Panc1 (cell line): ENCODE data around the gene MAG.

Experiments
- POLR2AphosphoS5 ChIP-seq: IDR thresholded peaks from 2 replicates; pipeline ENCODE4 v1.6.1; 2012; ENCODE audit warnings: mild to moderate bottlenecking, low read depth, low read length, moderate library complexity
- TF ChIP-seq, protein P1 (sequence below): fragments of 450-650 bp; IDR thresholded peaks from 2 replicates; pipeline ENCODE4 v1.5.1; 2017; ENCODE audit warnings: mild to moderate bottlenecking
- TF ChIP-seq, protein P2 (sequence below), 2 experiments: IDR thresholded peaks; 2 replicates each; pipeline ENCODE4 v1.6.1; 2011 to 2012; ENCODE audit warnings: low read depth in 2 of 2, control low read depth in 1 of 2, low read length in 1 of 2, mild to moderate bottlenecking in 1 of 2, moderate library complexity in 1 of 2; ENCODE audit not compliant: insufficient read depth in 1 of 2

DNA sequence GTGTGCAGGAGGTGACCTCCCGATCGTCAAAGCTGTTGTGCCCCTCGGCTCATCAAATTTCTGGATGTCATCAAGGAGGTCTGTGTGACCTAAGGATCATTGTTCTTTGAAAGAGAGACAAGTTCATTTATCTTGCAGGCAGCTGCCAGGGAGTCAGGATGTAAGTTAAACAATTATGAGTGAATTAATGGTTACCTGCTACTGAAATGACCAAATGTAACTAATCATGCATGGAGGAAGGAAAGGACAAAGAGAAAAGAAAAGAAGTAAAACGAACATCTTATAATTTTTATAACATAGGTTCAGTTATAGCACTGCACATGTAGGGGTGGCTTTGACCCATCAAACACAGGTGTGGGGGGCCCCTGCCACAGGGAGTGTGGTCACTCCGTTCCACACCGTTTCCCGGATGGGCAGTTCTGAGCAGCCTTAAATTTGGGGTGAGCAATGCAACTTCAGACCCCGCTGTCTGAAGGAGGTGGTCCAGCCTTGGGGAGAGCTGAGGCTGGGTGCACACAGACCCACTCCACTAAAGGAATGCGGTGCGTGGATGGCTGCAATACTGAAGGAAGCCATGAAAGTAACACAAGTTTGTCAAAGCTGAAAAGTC lies 42.3 kb downstream of the MAG start:
- TF ChIP-seq, protein P1, sequence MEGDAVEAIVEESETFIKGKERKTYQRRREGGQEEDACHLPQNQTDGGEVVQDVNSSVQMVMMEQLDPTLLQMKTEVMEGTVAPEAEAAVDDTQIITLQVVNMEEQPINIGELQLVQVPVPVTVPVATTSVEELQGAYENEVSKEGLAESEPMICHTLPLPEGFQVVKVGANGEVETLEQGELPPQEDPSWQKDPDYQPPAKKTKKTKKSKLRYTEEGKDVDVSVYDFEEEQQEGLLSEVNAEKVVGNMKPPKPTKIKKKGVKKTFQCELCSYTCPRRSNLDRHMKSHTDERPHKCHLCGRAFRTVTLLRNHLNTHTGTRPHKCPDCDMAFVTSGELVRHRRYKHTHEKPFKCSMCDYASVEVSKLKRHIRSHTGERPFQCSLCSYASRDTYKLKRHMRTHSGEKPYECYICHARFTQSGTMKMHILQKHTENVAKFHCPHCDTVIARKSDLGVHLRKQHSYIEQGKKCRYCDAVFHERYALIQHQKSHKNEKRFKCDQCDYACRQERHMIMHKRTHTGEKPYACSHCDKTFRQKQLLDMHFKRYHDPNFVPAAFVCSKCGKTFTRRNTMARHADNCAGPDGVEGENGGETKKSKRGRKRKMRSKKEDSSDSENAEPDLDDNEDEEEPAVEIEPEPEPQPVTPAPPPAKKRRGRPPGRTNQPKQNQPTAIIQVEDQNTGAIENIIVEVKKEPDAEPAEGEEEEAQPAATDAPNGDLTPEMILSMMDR, result no peak
- no peak for TF ChIP-seq POLR2AphosphoS5
- TF ChIP-seq, protein P2, sequence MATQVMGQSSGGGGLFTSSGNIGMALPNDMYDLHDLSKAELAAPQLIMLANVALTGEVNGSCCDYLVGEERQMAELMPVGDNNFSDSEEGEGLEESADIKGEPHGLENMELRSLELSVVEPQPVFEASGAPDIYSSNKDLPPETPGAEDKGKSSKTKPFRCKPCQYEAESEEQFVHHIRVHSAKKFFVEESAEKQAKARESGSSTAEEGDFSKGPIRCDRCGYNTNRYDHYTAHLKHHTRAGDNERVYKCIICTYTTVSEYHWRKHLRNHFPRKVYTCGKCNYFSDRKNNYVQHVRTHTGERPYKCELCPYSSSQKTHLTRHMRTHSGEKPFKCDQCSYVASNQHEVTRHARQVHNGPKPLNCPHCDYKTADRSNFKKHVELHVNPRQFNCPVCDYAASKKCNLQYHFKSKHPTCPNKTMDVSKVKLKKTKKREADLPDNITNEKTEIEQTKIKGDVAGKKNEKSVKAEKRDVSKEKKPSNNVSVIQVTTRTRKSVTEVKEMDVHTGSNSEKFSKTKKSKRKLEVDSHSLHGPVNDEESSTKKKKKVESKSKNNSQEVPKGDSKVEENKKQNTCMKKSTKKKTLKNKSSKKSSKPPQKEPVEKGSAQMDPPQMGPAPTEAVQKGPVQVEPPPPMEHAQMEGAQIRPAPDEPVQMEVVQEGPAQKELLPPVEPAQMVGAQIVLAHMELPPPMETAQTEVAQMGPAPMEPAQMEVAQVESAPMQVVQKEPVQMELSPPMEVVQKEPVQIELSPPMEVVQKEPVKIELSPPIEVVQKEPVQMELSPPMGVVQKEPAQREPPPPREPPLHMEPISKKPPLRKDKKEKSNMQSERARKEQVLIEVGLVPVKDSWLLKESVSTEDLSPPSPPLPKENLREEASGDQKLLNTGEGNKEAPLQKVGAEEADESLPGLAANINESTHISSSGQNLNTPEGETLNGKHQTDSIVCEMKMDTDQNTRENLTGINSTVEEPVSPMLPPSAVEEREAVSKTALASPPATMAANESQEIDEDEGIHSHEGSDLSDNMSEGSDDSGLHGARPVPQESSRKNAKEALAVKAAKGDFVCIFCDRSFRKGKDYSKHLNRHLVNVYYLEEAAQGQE (IDR thresholded peaks at IDR 0.05; ENCODE audit: insufficient read depth in 1 of 2, low read depth in 2 of 2, low read length in 1 of 2), result no peak
